Liver (tissue), 9 donors: ENCODE data around the gene SPAG17. TPM values are rescaled to one million over a fixed set of nuclear protein-coding genes. Genes with fewer than 3 reads are reported as not detected.

Source experiments
- DNase-seq: peaks from one replicate; pipeline ENCODE4 v3.0.0-alpha.2; 2017; ENCODE audit warnings: low spot score
- H3K27ac ChIP-seq, 2 donors: one replicate each; pipeline ENCODE4 v1.7.0; 2013; ENCODE audit warnings: inconsistent platforms in 2 of 2, low read length in 2 of 2, control low read depth in 1 of 2, low read depth in 1 of 2, mild to moderate bottlenecking in 1 of 2
- H3K27me3 ChIP-seq, 4 donors: one replicate each; pipeline versions ENCODE4 v1.6.1 to v1.7.0; 2013; ENCODE audit warnings: low read length in 3 of 4, inconsistent platforms in 1 of 4, mild to moderate bottlenecking in 1 of 4, moderate library complexity in 1 of 4; ENCODE audit not compliant: control insufficient read depth in 4 of 4, insufficient read depth in 4 of 4
- H3K36me3 ChIP-seq, 4 donors: one replicate each; pipeline versions ENCODE4 v1.6.1 to v1.7.0; 2013; ENCODE audit warnings: low read length in 3 of 4, mild to moderate bottlenecking in 3 of 4, low read depth in 1 of 4, moderate library complexity in 1 of 4; ENCODE audit not compliant: control insufficient read depth in 4 of 4, insufficient read depth in 3 of 4
- H3K4me1 ChIP-seq, 4 donors: one replicate each; pipeline versions ENCODE4 v1.6.1 to v1.7.0; 2013; ENCODE audit warnings: low read length in 3 of 4, mild to moderate bottlenecking in 3 of 4, moderate library complexity in 1 of 4; ENCODE audit not compliant: control insufficient read depth in 4 of 4, insufficient read depth in 4 of 4
- H3K4me3 ChIP-seq, 3 donors: one replicate each; pipeline versions ENCODE4 v1.6.1 to v1.7.0; 2013; ENCODE audit warnings: low read length in 3 of 3, control low read depth in 1 of 3, low read depth in 1 of 3, mild to moderate bottlenecking in 1 of 3
- H3K9ac ChIP-seq, 2 donors: one replicate each; pipeline ENCODE4 v1.7.0; 2013; ENCODE audit warnings: low read length in 2 of 2, mild to moderate bottlenecking in 2 of 2, moderate library complexity in 2 of 2, control low read depth in 1 of 2, low read depth in 1 of 2
- H3K9me3 ChIP-seq, 4 donors: one replicate each; pipeline versions ENCODE4 v1.6.1 to v1.7.0; 2013; ENCODE audit warnings: low read length in 3 of 4; ENCODE audit not compliant: control insufficient read depth in 4 of 4
- EGR1 ChIP-seq, 2 donors: IDR thresholded peaks; 2 replicates each; pipeline ENCODE4 v1.6.1; 2016 to 2018; ENCODE audit warnings: antibody characterized with exemption in 2 of 2, low read depth in 2 of 2
- FOXA1 ChIP-seq: IDR thresholded peaks from 2 replicates; pipeline ENCODE4 v1.6.1; 2016; ENCODE audit warnings: antibody characterized with exemption
- FOXA2 ChIP-seq: IDR thresholded peaks from 2 replicates; pipeline ENCODE4 v1.6.1; 2016; ENCODE audit warnings: antibody characterized with exemption
- GABPA ChIP-seq, 2 donors: IDR thresholded peaks in 1 of 2; conservative IDR thresholded peaks in 1 of 2; 2 replicates each; pipeline ENCODE4 v1.6.1; 2016; ENCODE audit warnings: antibody characterized with exemption in 2 of 2, mild to moderate bottlenecking in 1 of 2, moderate library complexity in 1 of 2
- HNF4A ChIP-seq, 2 donors: conservative IDR thresholded peaks; 2 replicates each; pipeline ENCODE4 v1.6.1; 2016; ENCODE audit warnings: antibody characterized with exemption in 2 of 2, mild to moderate bottlenecking in 2 of 2
- HNF4G ChIP-seq: IDR thresholded peaks from 2 replicates; pipeline ENCODE4 v1.6.1; 2016; ENCODE audit warnings: antibody characterized with exemption
- JUND ChIP-seq, 2 donors: IDR thresholded peaks; 2 replicates each; pipeline ENCODE4 v1.6.1; 2016; ENCODE audit warnings: antibody characterized with exemption in 2 of 2
- MAX ChIP-seq: IDR thresholded peaks from 2 replicates; pipeline ENCODE4 v1.6.1; 2016; ENCODE audit warnings: antibody characterized with exemption
- NR2F2 ChIP-seq: IDR thresholded peaks from 2 replicates; pipeline ENCODE4 v1.6.1; 2016; ENCODE audit warnings: antibody characterized with exemption
- RAD21 ChIP-seq, 2 donors: IDR thresholded peaks; 2 replicates each; pipeline ENCODE4 v1.6.1; 2016; ENCODE audit warnings: antibody characterized with exemption in 2 of 2, mild to moderate bottlenecking in 2 of 2
- RXRA ChIP-seq, 2 donors: IDR thresholded peaks; 2 replicates each; pipeline ENCODE4 v1.6.1; 2017 to 2018; ENCODE audit warnings: antibody characterized with exemption in 2 of 2, mild to moderate bottlenecking in 1 of 2
- SP1 ChIP-seq: IDR thresholded peaks from 2 replicates; pipeline ENCODE4 v1.6.1; 2018; ENCODE audit warnings: antibody characterized with exemption, mild to moderate bottlenecking
- TAF1 ChIP-seq: conservative IDR thresholded peaks from 2 replicates; pipeline ENCODE4 v1.6.1; 2016; ENCODE audit warnings: antibody characterized with exemption, mild to moderate bottlenecking
- YY1 ChIP-seq: IDR thresholded peaks from 2 replicates; pipeline ENCODE4 v1.6.1; 2016; ENCODE audit warnings: antibody characterized with exemption, mild to moderate bottlenecking
- WGBS: extraction: QIAGEN DNeasy Blood & Tissue Kit; methylation state at CpG from one replicate; pipeline ENCODE4 v1.1.7; 2013; 5-methylcytosine and 5-hydroxymethylcytosine counted together
- polyA plus RNA-seq, 2 donors: library from polyadenylated mRNA; stranded (reverse) in 1 of 2; unstranded in 1 of 2; fragments of 200-250 nt in 1 of 2; fragments of >200 nt in 1 of 2; fragmentation: Nextera tagmentation in 1 of 2; extraction: Ambion mirVana in 1 of 2; gene quantifications; one replicate each; pipeline versions ENCODE4 v1.2.1 to v1.2.3, GENCODE V29; 2013 to 2015
- total RNA-seq, 2 donors: library from RNA; depleted of rRNA; stranded (reverse); fragments of >200 nt; gene quantifications; one replicate each; pipeline ENCODE4 v1.2.3, GENCODE V29; 2014
- TF ChIP-seq, protein P1 (sequence below): IDR thresholded peaks from 2 replicates; pipeline ENCODE4 v1.6.1; 2016; ENCODE audit warnings: antibody characterized with exemption, mild to moderate bottlenecking
- TF ChIP-seq, protein P2 (sequence below): IDR thresholded peaks from 2 replicates; pipeline ENCODE4 v1.6.1; 2016; ENCODE audit warnings: antibody characterized with exemption
- TF ChIP-seq, protein P3 (sequence below): IDR thresholded peaks from 2 replicates; pipeline ENCODE4 v1.6.1; 2016; ENCODE audit warnings: antibody characterized with exemption
- TF ChIP-seq, protein P4 (sequence below): fragments of 150-350 bp; IDR thresholded peaks from 2 replicates; pipeline ENCODE4 v1.5.1; 2017; ENCODE audit warnings: improper control_type of control experiment, low read depth, low read length; ENCODE audit not compliant: missing input control
- donor health status: healthy.
- donor health status: healthy.
- donor health status: healthy.
- donor health status: healthy.
- donor health status: healthy.

The SPAG17 gene
- total and polyA plus RNA-seq, 4 donors, result 0.17 to 0.75 TPM; not detected in 2

DNA sequence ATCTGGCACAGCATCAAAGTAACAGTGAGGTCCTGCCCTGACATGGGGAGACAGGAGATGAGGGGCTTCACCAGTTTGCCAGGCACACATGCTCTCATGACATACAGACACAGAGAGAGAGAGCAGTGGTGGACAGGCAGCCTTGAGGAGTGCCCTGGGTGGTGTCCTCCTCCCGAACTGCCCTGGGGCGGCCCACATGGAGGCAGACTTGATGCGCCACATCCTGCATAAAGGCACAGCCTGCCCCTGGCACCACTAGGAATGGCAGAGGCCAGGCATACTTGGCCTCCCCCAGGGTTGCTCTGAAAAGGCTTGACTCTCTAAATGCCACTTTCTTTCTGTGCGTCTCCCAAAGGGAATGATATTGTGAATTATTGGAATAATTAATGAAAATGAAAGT lies 67.5 kb downstream of the SPAG17 start:
- TF ChIP-seq YY1 (no peak), HNF4G (no peak), TAF1 (no peak), HNF4A (conservative IDR thresholded peaks at IDR 0.05) (no peak), FOXA1 (no peak), FOXA2 (no peak), SP1 (no peak), JUND (IDR thresholded peaks at IDR 0.05) (no peak), RXRA (IDR thresholded peaks at IDR 0.05) (no peak), MAX (no peak), EGR1 (IDR thresholded peaks at IDR 0.05; ENCODE audit: low read depth in 2 of 2) (no peak), NR2F2 (no peak), GABPA (IDR thresholded peaks at IDR 0.05 in 1 of 2, conservative IDR thresholded peaks at IDR 0.05 in 1 of 2) (no peak), RAD21 (IDR thresholded peaks at IDR 0.05) (no peak)
- TF ChIP-seq, protein P1, sequence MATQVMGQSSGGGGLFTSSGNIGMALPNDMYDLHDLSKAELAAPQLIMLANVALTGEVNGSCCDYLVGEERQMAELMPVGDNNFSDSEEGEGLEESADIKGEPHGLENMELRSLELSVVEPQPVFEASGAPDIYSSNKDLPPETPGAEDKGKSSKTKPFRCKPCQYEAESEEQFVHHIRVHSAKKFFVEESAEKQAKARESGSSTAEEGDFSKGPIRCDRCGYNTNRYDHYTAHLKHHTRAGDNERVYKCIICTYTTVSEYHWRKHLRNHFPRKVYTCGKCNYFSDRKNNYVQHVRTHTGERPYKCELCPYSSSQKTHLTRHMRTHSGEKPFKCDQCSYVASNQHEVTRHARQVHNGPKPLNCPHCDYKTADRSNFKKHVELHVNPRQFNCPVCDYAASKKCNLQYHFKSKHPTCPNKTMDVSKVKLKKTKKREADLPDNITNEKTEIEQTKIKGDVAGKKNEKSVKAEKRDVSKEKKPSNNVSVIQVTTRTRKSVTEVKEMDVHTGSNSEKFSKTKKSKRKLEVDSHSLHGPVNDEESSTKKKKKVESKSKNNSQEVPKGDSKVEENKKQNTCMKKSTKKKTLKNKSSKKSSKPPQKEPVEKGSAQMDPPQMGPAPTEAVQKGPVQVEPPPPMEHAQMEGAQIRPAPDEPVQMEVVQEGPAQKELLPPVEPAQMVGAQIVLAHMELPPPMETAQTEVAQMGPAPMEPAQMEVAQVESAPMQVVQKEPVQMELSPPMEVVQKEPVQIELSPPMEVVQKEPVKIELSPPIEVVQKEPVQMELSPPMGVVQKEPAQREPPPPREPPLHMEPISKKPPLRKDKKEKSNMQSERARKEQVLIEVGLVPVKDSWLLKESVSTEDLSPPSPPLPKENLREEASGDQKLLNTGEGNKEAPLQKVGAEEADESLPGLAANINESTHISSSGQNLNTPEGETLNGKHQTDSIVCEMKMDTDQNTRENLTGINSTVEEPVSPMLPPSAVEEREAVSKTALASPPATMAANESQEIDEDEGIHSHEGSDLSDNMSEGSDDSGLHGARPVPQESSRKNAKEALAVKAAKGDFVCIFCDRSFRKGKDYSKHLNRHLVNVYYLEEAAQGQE, result no peak
- TF ChIP-seq, protein P2, sequence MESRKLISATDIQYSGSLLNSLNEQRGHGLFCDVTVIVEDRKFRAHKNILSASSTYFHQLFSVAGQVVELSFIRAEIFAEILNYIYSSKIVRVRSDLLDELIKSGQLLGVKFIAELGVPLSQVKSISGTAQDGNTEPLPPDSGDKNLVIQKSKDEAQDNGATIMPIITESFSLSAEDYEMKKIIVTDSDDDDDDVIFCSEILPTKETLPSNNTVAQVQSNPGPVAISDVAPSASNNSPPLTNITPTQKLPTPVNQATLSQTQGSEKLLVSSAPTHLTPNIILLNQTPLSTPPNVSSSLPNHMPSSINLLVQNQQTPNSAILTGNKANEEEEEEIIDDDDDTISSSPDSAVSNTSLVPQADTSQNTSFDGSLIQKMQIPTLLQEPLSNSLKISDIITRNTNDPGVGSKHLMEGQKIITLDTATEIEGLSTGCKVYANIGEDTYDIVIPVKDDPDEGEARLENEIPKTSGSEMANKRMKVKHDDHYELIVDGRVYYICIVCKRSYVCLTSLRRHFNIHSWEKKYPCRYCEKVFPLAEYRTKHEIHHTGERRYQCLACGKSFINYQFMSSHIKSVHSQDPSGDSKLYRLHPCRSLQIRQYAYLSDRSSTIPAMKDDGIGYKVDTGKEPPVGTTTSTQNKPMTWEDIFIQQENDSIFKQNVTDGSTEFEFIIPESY, result no peak
- TF ChIP-seq, protein P3, sequence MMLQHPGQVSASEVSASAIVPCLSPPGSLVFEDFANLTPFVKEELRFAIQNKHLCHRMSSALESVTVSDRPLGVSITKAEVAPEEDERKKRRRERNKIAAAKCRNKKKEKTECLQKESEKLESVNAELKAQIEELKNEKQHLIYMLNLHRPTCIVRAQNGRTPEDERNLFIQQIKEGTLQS, result no peak
- TF ChIP-seq, protein P4, sequence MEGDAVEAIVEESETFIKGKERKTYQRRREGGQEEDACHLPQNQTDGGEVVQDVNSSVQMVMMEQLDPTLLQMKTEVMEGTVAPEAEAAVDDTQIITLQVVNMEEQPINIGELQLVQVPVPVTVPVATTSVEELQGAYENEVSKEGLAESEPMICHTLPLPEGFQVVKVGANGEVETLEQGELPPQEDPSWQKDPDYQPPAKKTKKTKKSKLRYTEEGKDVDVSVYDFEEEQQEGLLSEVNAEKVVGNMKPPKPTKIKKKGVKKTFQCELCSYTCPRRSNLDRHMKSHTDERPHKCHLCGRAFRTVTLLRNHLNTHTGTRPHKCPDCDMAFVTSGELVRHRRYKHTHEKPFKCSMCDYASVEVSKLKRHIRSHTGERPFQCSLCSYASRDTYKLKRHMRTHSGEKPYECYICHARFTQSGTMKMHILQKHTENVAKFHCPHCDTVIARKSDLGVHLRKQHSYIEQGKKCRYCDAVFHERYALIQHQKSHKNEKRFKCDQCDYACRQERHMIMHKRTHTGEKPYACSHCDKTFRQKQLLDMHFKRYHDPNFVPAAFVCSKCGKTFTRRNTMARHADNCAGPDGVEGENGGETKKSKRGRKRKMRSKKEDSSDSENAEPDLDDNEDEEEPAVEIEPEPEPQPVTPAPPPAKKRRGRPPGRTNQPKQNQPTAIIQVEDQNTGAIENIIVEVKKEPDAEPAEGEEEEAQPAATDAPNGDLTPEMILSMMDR, result no peak
- H3K4me1 ChIP-seq, result peaks cover 7 to 39% (median 28%) of the 10 kb centered on the region in 4 donors
- no peaks in the 10 kb centered on the region for H3K9me3 ChIP-seq
- DNase-seq, result no peak
- no peak overlapping the region for H3K4me3 ChIP-seq
- H3K36me3 ChIP-seq, result no peaks in the 10 kb centered on the region
- peak overlapping the region; percentile 38 to 45 for H3K27ac ChIP-seq
- H3K9ac ChIP-seq, result no peak overlapping the region
- no peaks in the 10 kb centered on the region for H3K27me3 ChIP-seq
- WGBS, result 93% methylated on average over 4 of the region's 4 CpGs
